ENCODE results near the gene COX6B1.

Gene COX6B1, protein sequence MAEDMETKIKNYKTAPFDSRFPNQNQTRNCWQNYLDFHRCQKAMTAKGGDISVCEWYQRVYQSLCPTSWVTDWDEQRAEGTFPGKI

GRCh38 chr19:35648017-35648961 lies at the start of gene COX6B1:
TSS of gene COX6B1 (plus strand) at chr19:35648323. CDS start at chr19:35651244, 2,921 bp downstream.
- no peak for TF ChIP-seq GATA3 (IDR thresholded peaks at IDR 0.05; ENCODE audit: low read depth, low read length)
- TF ChIP-seq GATA2 (IDR thresholded peaks at IDR 0.05; ENCODE audit: low read depth, low read length) = no peak; the same call in 1 of the 2 replicates

DNA sequence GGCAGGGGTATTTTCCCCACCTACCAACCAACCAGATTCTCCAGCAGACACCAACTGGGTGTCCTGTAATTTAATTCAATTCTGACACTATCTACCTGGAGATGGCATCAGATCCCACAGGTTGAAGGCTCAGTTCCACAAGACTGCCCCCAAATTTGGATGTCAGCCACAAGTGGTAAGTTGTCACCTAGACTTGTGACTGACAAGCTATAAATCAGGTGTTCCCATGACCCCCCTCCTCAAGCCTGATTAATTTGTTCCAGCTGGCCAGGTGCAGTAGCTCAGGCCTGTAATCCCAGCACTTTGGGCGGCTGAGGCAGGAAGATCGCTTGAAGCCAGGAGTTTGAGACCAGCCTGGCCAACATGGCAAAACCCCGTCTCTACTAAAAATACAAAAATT lies 46.2 kb upstream of the COX6B1 start:
- TF ChIP-seq GATA3 (IDR thresholded peaks at IDR 0.05; ENCODE audit: low read depth, low read length) (no peak), GATA2 (IDR thresholded peaks at IDR 0.05; ENCODE audit: low read depth, low read length) (no peak)

DNA sequence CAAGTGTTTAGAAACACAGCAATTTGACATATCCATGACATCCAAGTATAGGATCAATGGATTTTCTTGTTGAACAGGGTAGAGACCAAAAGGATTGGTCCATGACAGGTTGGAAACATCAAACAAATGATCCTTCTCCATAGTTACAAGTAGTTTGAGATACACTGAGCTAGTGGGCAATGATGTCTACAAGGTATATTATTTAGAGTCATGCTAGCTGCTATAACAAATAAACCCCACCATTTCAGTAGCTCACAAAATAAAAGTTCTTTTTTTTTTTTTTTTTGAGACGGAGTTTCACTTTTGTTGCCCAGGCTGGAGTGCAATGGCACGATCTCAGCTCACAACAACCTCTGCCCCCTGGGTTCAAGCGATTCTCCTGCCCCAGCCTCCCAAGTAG lies 40.5 kb upstream of the COX6B1 start:
- TF ChIP-seq GATA3 (IDR thresholded peaks at IDR 0.05; ENCODE audit: low read depth, low read length) (no peak), GATA2 (IDR thresholded peaks at IDR 0.05; ENCODE audit: low read depth, low read length) (no peak)

DNA sequence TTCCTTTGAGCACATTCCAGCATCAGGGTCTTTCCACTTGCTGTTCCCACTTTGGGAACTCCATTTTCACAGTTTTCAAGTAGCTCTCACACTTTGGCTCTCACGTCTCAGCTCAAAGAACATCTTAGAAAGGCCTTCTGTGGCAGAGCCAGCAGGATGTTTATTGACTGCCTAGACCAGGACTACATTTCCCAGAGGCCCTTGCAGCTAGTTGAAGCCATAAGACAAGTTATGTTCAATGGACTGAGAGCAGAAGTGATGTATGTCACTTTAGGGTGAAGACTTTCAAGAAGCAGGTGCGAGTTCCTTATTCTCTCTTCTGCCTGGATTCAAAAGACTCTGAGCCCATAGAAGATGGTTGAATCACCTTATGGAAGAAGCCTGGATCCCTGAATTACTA lies 39.9 kb upstream of the COX6B1 start:
- TF ChIP-seq GATA3 (IDR thresholded peaks at IDR 0.05; ENCODE audit: low read depth, low read length) (no peak), GATA2 (IDR thresholded peaks at IDR 0.05; ENCODE audit: low read depth, low read length) (no peak)

DNA sequence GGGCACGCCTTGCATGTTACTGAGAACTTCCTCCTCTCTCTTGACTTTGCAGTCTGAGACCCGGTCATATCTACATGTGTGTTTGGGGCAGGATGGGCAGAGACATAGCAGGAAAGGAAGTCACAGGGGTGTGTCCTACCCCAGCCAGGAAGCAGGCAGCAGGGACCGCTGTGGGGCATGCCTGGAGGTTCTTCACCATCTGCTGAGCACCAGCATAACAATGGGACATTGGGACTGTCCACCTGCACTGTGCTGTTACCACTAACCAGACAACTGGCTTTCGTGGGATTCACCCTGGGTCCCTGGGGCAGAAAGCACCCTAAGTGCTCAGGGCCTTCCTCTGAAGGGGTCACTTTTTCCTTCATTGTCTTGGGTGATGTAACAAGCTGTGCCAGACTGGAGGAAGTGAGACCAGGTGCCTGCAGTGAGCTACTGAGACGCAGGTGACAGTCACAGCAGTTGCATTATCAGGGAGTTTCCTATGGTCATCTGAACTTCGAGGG lies 38.2 kb upstream of the COX6B1 start:
- TF ChIP-seq GATA3 (IDR thresholded peaks at IDR 0.05; ENCODE audit: low read depth, low read length) (no peak), GATA2 (IDR thresholded peaks at IDR 0.05; ENCODE audit: low read depth, low read length) (no peak)

DNA sequence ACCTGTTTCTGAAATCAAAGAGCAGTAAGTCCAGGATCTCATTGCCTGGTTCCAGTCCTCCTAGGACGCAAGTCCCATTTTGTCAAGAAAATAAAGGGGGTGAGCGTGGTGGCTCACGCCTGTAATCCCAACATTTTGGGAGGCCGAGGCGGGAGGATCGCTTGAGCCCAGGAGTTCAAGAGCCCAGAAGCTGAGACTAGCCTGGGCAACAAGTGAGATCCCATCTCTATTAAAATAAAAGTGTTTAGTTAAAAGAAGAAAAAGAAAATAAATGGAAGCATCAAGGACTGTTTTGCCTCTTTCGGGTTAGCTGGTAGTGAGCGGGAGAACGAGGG lies 35.9 kb upstream of the COX6B1 start:
- TF ChIP-seq GATA3 (IDR thresholded peaks at IDR 0.05; ENCODE audit: low read depth, low read length) = no peak
- no peak for TF ChIP-seq GATA2 (IDR thresholded peaks at IDR 0.05; ENCODE audit: low read depth, low read length)

- no peak for TF ChIP-seq GATA3 (IDR thresholded peaks at IDR 0.05; ENCODE audit: low read depth, low read length)
- no peak for TF ChIP-seq GATA2 (IDR thresholded peaks at IDR 0.05; ENCODE audit: low read depth, low read length)
These were observed 35.4 kb upstream of the COX6B1 start, which contains the start of gene HAUS5 for GRCh38 chr19:35612559-35613321. TSS of gene HAUS5 (plus strand) at chr19:35612735. CDS start at chr19:35612795, 60 bp downstream.

GRCh38 chr19:35613574-35613973 lies 34.5 kb upstream of the COX6B1 start:
- no peak for TF ChIP-seq GATA3 (IDR thresholded peaks at IDR 0.05; ENCODE audit: low read depth, low read length)
- TF ChIP-seq GATA2 (IDR thresholded peaks at IDR 0.05; ENCODE audit: low read depth, low read length) = no peak

- TF ChIP-seq GATA3 (IDR thresholded peaks at IDR 0.05; ENCODE audit: low read depth, low read length) (no peak), GATA2 (IDR thresholded peaks at IDR 0.05; ENCODE audit: low read depth, low read length) (no peak)
These were observed 33.1 kb upstream of the COX6B1 start for GRCh38 chr19:35615036-35615435.

GRCh38 chr19:35618857-35619256 lies 29.3 kb upstream of the COX6B1 start:
- TF ChIP-seq GATA3 (IDR thresholded peaks at IDR 0.05; ENCODE audit: low read depth, low read length) = no peak
- TF ChIP-seq GATA2 (IDR thresholded peaks at IDR 0.05; ENCODE audit: low read depth, low read length) = no peak

- TF ChIP-seq GATA3 (IDR thresholded peaks at IDR 0.05; ENCODE audit: low read depth, low read length) (no peak), GATA2 (IDR thresholded peaks at IDR 0.05; ENCODE audit: low read depth, low read length) (no peak)
These were observed 28.7 kb upstream of the COX6B1 start for GRCh38 chr19:35619290-35619923.

DNA sequence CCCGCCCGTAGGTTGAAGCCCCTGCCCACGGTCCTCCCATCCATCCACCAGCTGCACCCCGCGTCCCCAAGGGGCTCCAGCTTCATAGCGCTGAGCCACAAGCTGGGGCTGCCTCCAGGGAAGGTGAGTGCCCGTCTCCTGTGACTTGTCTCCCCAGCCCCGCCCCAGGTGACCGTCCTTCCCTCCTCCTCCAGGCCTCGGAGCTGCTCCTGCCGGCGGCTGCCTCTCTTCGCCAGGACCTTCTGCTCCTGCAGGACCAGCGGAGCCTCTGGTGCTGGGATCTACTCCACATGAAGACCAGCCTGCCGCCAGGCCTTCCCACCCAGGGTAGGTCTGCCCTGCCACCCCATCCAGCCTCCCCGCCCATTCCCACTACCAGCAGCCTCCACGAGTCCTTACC lies 28.1 kb upstream of the COX6B1 start:
- TF ChIP-seq GATA2 (IDR thresholded peaks at IDR 0.05; ENCODE audit: low read depth, low read length) (no peak), GATA3 (IDR thresholded peaks at IDR 0.05; ENCODE audit: low read depth, low read length) (no peak)

- TF ChIP-seq GATA2 (IDR thresholded peaks at IDR 0.05; ENCODE audit: low read depth, low read length) = no peak
- TF ChIP-seq GATA3 (IDR thresholded peaks at IDR 0.05; ENCODE audit: low read depth, low read length) = no peak
These were observed 26.4 kb upstream of the COX6B1 start for GRCh38 chr19:35621708-35622107.

DNA sequence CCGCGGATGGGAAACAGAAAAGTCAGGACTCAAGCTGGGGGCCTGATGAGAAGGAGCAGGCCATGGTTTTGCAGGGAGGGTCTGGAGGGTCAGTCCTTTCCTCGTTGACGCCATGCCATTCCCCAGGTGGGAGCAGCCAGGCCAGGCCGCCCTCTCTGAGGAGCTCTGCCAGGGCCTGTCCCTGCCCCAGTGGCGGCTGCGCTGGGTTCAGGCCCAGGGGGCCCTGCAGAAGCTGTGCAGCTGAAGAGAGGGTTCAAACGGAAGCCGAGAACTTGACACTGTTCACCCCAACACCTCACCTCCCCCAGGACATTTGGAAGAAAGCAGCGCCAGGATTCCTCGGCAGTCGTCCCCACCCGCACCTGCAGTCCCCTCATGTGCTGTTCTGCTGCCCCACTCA lies 25.4 kb upstream of the COX6B1 start:
- TF ChIP-seq GATA3 (IDR thresholded peaks at IDR 0.05; ENCODE audit: low read depth, low read length) (no peak), GATA2 (IDR thresholded peaks at IDR 0.05; ENCODE audit: low read depth, low read length) (no peak)
